HL-60 (cell line): Measurements from ENCODE around the gene CLASP2.

Source experiments
- DNase-seq, 2 experiments: peaks; one replicate each; pipeline ENCODE4 v3.0.0-alpha.2; 2010 to 2020; ENCODE audit warnings: low read depth in 1 of 2, low spot score in 1 of 2
- H3K27ac ChIP-seq: fragments of 250-450 bp; sonication (Bioruptor Pico); replicated peaks from 2 replicates; pipeline ENCODE4 v1.5.1; 2020; ENCODE audit warnings: mild to moderate bottlenecking, moderate library complexity
- H3K27me3 ChIP-seq: fragments of 250-450 bp; sonication (Bioruptor Pico); 2 replicates; pipeline ENCODE4 v1.5.1; 2021; ENCODE audit warnings: mild to moderate bottlenecking, moderate library complexity; ENCODE audit not compliant: insufficient read depth, poor library complexity, severe bottlenecking
- H3K4me3 ChIP-seq: replicated peaks from 2 replicates; pipeline ENCODE4 v1.5.1; 2011; ENCODE audit warnings: mild to moderate bottlenecking, control low read depth, low read length; ENCODE audit not compliant: insufficient read depth
- GABPA ChIP-seq: IDR thresholded peaks from 2 replicates; pipeline ENCODE4 v1.6.1; 2012; ENCODE audit warnings: low read depth
- POLR2AphosphoS5 ChIP-seq: IDR thresholded peaks from 2 replicates; pipeline ENCODE4 v1.6.1; 2012; ENCODE audit warnings: low read depth
- SPI1 ChIP-seq: IDR thresholded peaks from 2 replicates; pipeline ENCODE4 v1.6.1; 2012; ENCODE audit warnings: low read depth, mild to moderate bottlenecking, borderline replicate concordance
- TF ChIP-seq, protein P1 (sequence below): IDR thresholded peaks from one replicate; pipeline ENCODE4 v1.5.1; 2011; ENCODE audit warnings: low read length, control low read depth, inconsistent platforms; ENCODE audit not compliant: insufficient read depth
- TF ChIP-seq, protein P2 (sequence below): IDR thresholded peaks from 2 replicates; pipeline ENCODE4 v1.6.1; 2012; ENCODE audit warnings: low read depth; ENCODE audit not compliant: insufficient replicate concordance

The CLASP2 gene

DNA sequence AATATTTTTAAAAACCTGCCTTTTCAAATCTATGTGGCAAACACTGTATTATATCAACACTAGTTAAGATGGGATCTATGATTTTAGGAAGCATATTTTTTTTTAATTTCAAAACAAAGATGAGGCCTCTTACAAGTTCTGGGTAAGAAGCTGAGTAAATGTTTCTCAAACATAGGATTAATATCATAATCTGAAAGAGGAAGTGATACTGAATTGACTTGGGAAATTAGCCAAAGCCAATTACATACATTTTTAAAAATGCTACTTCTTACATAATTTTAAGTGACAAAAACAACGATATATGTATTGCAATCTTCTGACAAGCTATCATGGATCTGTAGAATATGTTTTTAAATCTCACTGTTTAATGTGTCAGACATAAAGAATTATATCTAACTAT is 142.7 kb downstream of the CLASP2 start:
- TF ChIP-seq, protein P1, sequence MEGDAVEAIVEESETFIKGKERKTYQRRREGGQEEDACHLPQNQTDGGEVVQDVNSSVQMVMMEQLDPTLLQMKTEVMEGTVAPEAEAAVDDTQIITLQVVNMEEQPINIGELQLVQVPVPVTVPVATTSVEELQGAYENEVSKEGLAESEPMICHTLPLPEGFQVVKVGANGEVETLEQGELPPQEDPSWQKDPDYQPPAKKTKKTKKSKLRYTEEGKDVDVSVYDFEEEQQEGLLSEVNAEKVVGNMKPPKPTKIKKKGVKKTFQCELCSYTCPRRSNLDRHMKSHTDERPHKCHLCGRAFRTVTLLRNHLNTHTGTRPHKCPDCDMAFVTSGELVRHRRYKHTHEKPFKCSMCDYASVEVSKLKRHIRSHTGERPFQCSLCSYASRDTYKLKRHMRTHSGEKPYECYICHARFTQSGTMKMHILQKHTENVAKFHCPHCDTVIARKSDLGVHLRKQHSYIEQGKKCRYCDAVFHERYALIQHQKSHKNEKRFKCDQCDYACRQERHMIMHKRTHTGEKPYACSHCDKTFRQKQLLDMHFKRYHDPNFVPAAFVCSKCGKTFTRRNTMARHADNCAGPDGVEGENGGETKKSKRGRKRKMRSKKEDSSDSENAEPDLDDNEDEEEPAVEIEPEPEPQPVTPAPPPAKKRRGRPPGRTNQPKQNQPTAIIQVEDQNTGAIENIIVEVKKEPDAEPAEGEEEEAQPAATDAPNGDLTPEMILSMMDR = no peak
- peak; percentile 58; the same call in 1 of the 2 replicates for TF ChIP-seq SPI1
- Histone ChIP-seq H3K27me3 (no peaks in the 10 kb centered on the region), H3K4me3 (no peak overlapping the region), H3K27ac (no peak overlapping the region)
- DNase-seq = peak in 1 of 2 experiments; percentile 64

DNA sequence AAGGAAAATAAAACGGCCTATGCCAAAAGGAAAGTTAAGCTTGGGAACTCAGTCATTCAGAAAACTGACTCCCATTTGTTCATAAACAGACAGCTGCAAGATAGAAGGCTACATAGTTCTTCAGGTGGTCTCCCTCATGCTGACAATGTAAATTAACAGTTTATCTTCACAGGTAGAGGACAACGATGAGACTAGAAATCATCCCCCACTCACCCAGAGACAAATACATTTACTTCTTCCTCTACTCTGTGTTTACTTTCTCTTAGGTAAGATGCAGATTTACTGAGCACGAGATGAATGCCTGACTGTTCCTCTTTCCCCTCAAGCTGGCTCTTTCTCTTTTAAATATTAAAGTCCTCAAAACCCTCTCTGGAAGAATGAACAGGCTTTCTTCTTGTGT is 160.2 kb downstream of the CLASP2 start:
- DNase-seq = no peak
- H3K27me3 ChIP-seq = no peaks in the 10 kb centered on the region
- TF ChIP-seq, protein P1 = no peak
- TF ChIP-seq POLR2AphosphoS5 = no peak
- TF ChIP-seq GABPA = no peak
- TF ChIP-seq SPI1 = no peak
- TF ChIP-seq, protein P2, sequence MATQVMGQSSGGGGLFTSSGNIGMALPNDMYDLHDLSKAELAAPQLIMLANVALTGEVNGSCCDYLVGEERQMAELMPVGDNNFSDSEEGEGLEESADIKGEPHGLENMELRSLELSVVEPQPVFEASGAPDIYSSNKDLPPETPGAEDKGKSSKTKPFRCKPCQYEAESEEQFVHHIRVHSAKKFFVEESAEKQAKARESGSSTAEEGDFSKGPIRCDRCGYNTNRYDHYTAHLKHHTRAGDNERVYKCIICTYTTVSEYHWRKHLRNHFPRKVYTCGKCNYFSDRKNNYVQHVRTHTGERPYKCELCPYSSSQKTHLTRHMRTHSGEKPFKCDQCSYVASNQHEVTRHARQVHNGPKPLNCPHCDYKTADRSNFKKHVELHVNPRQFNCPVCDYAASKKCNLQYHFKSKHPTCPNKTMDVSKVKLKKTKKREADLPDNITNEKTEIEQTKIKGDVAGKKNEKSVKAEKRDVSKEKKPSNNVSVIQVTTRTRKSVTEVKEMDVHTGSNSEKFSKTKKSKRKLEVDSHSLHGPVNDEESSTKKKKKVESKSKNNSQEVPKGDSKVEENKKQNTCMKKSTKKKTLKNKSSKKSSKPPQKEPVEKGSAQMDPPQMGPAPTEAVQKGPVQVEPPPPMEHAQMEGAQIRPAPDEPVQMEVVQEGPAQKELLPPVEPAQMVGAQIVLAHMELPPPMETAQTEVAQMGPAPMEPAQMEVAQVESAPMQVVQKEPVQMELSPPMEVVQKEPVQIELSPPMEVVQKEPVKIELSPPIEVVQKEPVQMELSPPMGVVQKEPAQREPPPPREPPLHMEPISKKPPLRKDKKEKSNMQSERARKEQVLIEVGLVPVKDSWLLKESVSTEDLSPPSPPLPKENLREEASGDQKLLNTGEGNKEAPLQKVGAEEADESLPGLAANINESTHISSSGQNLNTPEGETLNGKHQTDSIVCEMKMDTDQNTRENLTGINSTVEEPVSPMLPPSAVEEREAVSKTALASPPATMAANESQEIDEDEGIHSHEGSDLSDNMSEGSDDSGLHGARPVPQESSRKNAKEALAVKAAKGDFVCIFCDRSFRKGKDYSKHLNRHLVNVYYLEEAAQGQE = no peak
- no peak overlapping the region for H3K27ac ChIP-seq
- no peak overlapping the region for H3K4me3 ChIP-seq

DNA sequence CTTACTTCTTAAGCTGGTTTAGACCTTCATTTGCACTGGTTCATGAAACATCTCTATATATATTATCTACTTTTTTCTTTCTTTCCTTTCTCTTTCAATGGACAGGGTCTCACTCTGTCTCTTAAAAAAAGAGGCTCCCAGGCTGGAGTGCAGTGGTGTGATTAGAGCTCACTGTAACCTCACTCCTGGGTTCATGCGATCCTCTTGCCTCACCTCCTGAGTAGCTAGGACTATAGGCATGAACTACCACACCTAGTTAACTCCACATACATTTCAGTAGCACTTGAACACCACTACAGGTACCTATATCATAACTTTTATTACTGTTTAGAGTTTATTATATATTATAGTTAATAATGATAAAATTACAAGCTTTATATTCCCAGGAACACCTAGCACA is 160.8 kb downstream of the CLASP2 start:
- TF ChIP-seq, protein P1 = no peak
- no peak for TF ChIP-seq SPI1
- TF ChIP-seq GABPA = no peak
- no peak for TF ChIP-seq POLR2AphosphoS5
- TF ChIP-seq, protein P2 = no peak
- no peak overlapping the region for H3K4me3 ChIP-seq
- no peak for DNase-seq
- H3K27ac ChIP-seq = no peak overlapping the region
- H3K27me3 ChIP-seq = no peaks in the 10 kb centered on the region

DNA sequence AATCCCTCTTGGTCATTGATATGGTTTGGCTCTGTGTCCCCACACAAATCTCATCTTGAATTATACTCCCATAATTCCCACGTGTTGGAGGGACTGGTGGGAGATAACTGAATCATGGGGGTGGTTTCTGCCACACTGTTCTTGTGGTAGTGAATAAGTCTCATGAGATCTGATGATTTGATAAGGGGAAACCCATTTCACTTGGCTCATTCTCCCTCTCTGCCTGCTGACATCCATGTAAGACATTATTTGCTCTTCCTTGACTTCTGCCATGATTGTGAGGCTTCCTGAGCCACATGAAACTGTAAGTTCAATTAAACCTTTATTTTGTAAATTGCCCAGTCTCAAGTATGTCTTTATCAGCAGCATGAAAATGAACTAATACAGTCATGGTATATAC is 171.0 kb downstream of the CLASP2 start:
- Histone ChIP-seq H3K27ac (no peak overlapping the region), H3K4me3 (no peak overlapping the region), H3K27me3 (no peaks in the 10 kb centered on the region)
- DNase-seq = no peak
- TF ChIP-seq POLR2AphosphoS5 (no peak), GABPA (no peak), SPI1 (no peak)
- TF ChIP-seq, protein P2 = no peak
- TF ChIP-seq, protein P1 = no peak
